ENCODE results near the gene DDX50. TPM values are rescaled to one million over a fixed set of nuclear protein-coding genes. Genes with fewer than 3 reads are reported as not detected.
A peak's percentile ranks its signal among the peaks of the same experiment; 100 is the strongest.

DDX50 gene
- polyA plus RNA-seq (2011; rRNA removed) (50.7 and 64.6 TPM in 2 replicates), polyA plus RNA-seq (2017; fragmentation: RNase III; extraction: RNeasy Plus Mini Kit Qiagen cat#74134 plus additional on column Dnase treatment) (35.1 to 36.1 TPM (median 35.6 TPM) in 3 replicates), polyA minus RNA-seq (2011; rRNA and poly(A)+ RNA removed) (19.5 and 21.8 TPM in 2 replicates)
- 18.0 and 22.4 TPM in 2 replicates for polyA plus RNA-seq (2012; cell fraction: cytosol; rRNA removed)
- polyA plus RNA-seq (2012; cell fraction: nucleus; rRNA removed): 8.9 and 11.6 TPM in 2 replicates

- ATAC-seq (peak; percentile 97 to 98), DNase-seq (ENCODE audit: low read depth in 1 of 2, low spot score in 1 of 2) (peak; percentile 89 to 99), FAIRE-seq (peak; percentile 72)
- ChIA-PET POLR2A (interaction anchor here (1.0 kb wide), 2 partner anchors 54 to 74 kb away, joined by 3 to 6 read pairs; partner anchors contain the start of gene STOX1), CTCF (interaction anchor here (1.3 kb wide), 1 partner anchor 105 kb away, joined by 4 read pairs; no protein-coding TSS in a partner anchor)
- 1% methylated on average over 39 of the region's 47 CpGs for WGBS (ENCODE audit: missing lambda C conversion rate)
- peak within 1 kb of the TSS; percentile 94 for H3K4me2 ChIP-seq
- no peaks in the 10 kb centered on the region for H3K9me3 ChIP-seq
- peak within 1 kb of the TSS; percentile 95 to 96 for H3K27ac ChIP-seq
- H3K4me1 ChIP-seq: peaks cover 9% of the 10 kb centered on the region; the same call in 2 of the 3 replicates
- peak within 1 kb of the TSS; percentile 91 for H3K4me3 ChIP-seq
- TF ChIP-seq RCOR1 (IDR thresholded peaks at IDR 0.05; ENCODE audit: low read depth, low read length): no peak
- no peak for TF ChIP-seq HOXA7 (CRISPR knock-in tag; IDR thresholded peaks at IDR 0.05)
- no peak for TF ChIP-seq CHD2 (IDR thresholded peaks at IDR 0.05; ENCODE audit: low read length, partially characterized antibody)
- TF ChIP-seq SMC3 (IDR thresholded peaks at IDR 0.05): no peak
- TF ChIP-seq MYC (IDR thresholded peaks at IDR 0.05; ENCODE audit: borderline replicate concordance, low read length): peak; percentile 17; the same call in 1 of the 2 replicates
- no peak for TF ChIP-seq POLR2AphosphoS2 (conservative IDR thresholded peaks at IDR 0.05; ENCODE audit: low read length)
- no peak for TF ChIP-seq ZFP36 (IDR thresholded peaks at IDR 0.05; ENCODE audit: borderline replicate concordance, partially characterized antibody)
- no peak for TF ChIP-seq TFCP2L1 (CRISPR knock-in tag; IDR thresholded peaks at IDR 0.05)
- no peak for TF ChIP-seq MAZ (IDR thresholded peaks at IDR 0.05; ENCODE audit: borderline replicate concordance, low read depth, low read length)
- no peak for TF ChIP-seq FOSB (CRISPR knock-in tag; IDR thresholded peaks at IDR 0.05)
- no peak for TF ChIP-seq HEYL (CRISPR knock-in tag; IDR thresholded peaks at IDR 0.05)
- TF ChIP-seq BHLHE40 (IDR thresholded peaks at IDR 0.05; ENCODE audit: low read depth, low read length): no peak
- TF ChIP-seq NR3C1 (IDR thresholded peaks at IDR 0.05): no peak
- TF ChIP-seq NFE2L2 (conservative IDR thresholded peaks at IDR 0.05; ENCODE audit: low read length): no peak
- TF ChIP-seq CBX8 (IDR thresholded peaks at IDR 0.05): no peak
- no peak for TF ChIP-seq REST (IDR thresholded peaks at IDR 0.05)
- TF ChIP-seq KDM1A (IDR thresholded peaks at IDR 0.05; ENCODE audit: low read depth): no peak
- no peak for TF ChIP-seq FOSL2 (IDR thresholded peaks at IDR 0.05)
- no peak for TF ChIP-seq FOSL2 (CRISPR knock-in tag; IDR thresholded peaks at IDR 0.05)
- TF ChIP-seq KDM5A (IDR thresholded peaks at IDR 0.05): 0 out of 2 replicates have a peak, but pooled peaks have one; percentile 34
- TF ChIP-seq HDAC2 (IDR thresholded peaks at IDR 0.05): no peak
- no peak for TF ChIP-seq HES2 (IDR thresholded peaks at IDR 0.05)
- no peak for TF ChIP-seq ESRRA (IDR thresholded peaks at IDR 0.05; ENCODE audit: borderline replicate concordance, low read length)
- no peak for TF ChIP-seq RARB (CRISPR knock-in tag; IDR thresholded peaks at IDR 0.05)
- TF ChIP-seq CEBPB (IDR thresholded peaks at IDR 0.05): no peak
- no peak for TF ChIP-seq ZC3H11A (IDR thresholded peaks at IDR 0.05)
- TF ChIP-seq HOXB5 (CRISPR knock-in tag; IDR thresholded peaks at IDR 0.05): no peak
- peak; percentile 83 for TF ChIP-seq POLR2A (IDR thresholded peaks at IDR 0.05; ENCODE audit: low read length)
- no peak; the same call in 1 of the 2 replicates for TF ChIP-seq PHF8 (IDR thresholded peaks at IDR 0.05; ENCODE audit: borderline replicate concordance, low read depth)
- no peak for TF ChIP-seq CBX2 (IDR thresholded peaks at IDR 0.05; ENCODE audit: borderline replicate concordance, low read depth)
- no peak for TF ChIP-seq CTCF (IDR thresholded peaks at IDR 0.05)
- no peak for TF ChIP-seq EHF (CRISPR knock-in tag; IDR thresholded peaks at IDR 0.05)
- no peak for TF ChIP-seq SREBF2 (IDR thresholded peaks at IDR 0.05)
- TF ChIP-seq RAD21 (conservative IDR thresholded peaks at IDR 0.05 in 1 of 2, IDR thresholded peaks at IDR 0.05 in 1 of 2): no peak
- no peak for TF ChIP-seq NPAS2 (CRISPR knock-in tag; IDR thresholded peaks at IDR 0.05; ENCODE audit: borderline replicate concordance)
- no peak; the same call in 1 of the 2 replicates for TF ChIP-seq E2F6 (IDR thresholded peaks at IDR 0.05; ENCODE audit: borderline replicate concordance, low read depth)
These were observed at the start of gene DDX50 for GRCh38 chr10:68901105-68901927. Gene DDX50 (plus strand): TSS chr10:68901315. CDS start chr10:68901385, 70 bp downstream.

Data from A549 (cell line).